GM12878 (cell line): ENCODE measurements around the gene TAS2R30. TPM values are rescaled to one million over a fixed set of nuclear protein-coding genes. Genes with fewer than 3 reads are reported as not detected.

ENCODE experiments used
- ATAC-seq: fragments of 200-7000 bp; cut with Tn5 transposase; 3 replicates; pipeline ENCODE4 v1.9.1; 2020; ENCODE audit warnings: mild to moderate bottlenecking, moderate library complexity
- BruUV-seq: library from RNA; stranded (reverse); fragments of 400-500 nt; replicated peaks from 2 replicates; lab custom pipeline; 2021; lab: Mats Ljungman, UMichigan
- CTCF ChIA-PET: fragments of 300-600 bp; sonication (Branson Sonifier 250); formaldehyde crosslinking; extraction: SDS; loops from one replicate; lab custom pipeline; 2021; ENCODE audit warnings: inconsistent platforms; lab: Yijun Ruan, JAX
- POLR2A ChIA-PET: fragments of 350-600 bp; formaldehyde crosslinking; extraction: SDS; loops from one replicate; lab custom pipeline; 2021; ENCODE audit warnings: inconsistent platforms; lab: Charles Lee
- RAD21 ChIA-PET: fragments of 300-600 bp; sonication (Branson Sonifier 250); formaldehyde crosslinking; loops from one replicate; lab custom pipeline; 2023; ENCODE audit warnings: antibody characterized with exemption; ENCODE audit not compliant: unreplicated experiment; lab: Charles Lee
- SMC1A ChIA-PET: fragments of 300-600 bp; sonication (Branson Sonifier 250); formaldehyde crosslinking; loops from one replicate; lab custom pipeline; 2023; ENCODE audit not compliant: unreplicated experiment, uncharacterized antibody; lab: Charles Lee
- DNase-seq: peaks from one replicate; pipeline ENCODE4 v3.0.0-alpha.2; 2011; ENCODE audit warnings: low read depth, low spot score
- FAIRE-seq: peaks from 3 replicates; lab custom pipeline; 2011; peaks lifted over from hg19 to GRCh38; lab: Jason Lieb, UNC
- H2AFZ ChIP-seq: 2 replicates; pipeline ENCODE4 v1.6.0; 2011; ENCODE audit warnings: low read depth, low read length, control low read depth; ENCODE audit not compliant: control insufficient read depth
- H3K27ac ChIP-seq: 2 replicates; pipeline ENCODE4 v1.5.1; 2011; ENCODE audit warnings: control low read depth; ENCODE audit not compliant: control insufficient read depth, insufficient read depth
- H3K27me3 ChIP-seq, 2 experiments: replicated peaks in 1 of 2; 2 replicates each; pipeline versions ENCODE4 v1.6.0 to v1.6.1; 2011; ENCODE audit warnings: low read length in 1 of 2; ENCODE audit not compliant: control insufficient read depth in 2 of 2, insufficient read depth in 2 of 2
- H3K36me3 ChIP-seq, 2 experiments: 2 replicates each; pipeline ENCODE4 v1.5.1; 2011; ENCODE audit warnings: low read length in 1 of 2; ENCODE audit not compliant: control insufficient read depth in 2 of 2, insufficient read depth in 2 of 2
- H3K4me1 ChIP-seq: 2 replicates; pipeline ENCODE4 v1.6.1; 2011; ENCODE audit warnings: mild to moderate bottlenecking, low read length, moderate library complexity, mixed read lengths; ENCODE audit not compliant: control insufficient read depth, insufficient read depth
- H3K4me2 ChIP-seq: 2 replicates; pipeline ENCODE4 v1.6.0; 2011; ENCODE audit warnings: control low read depth; ENCODE audit not compliant: control insufficient read depth, insufficient read depth
- H3K4me3 ChIP-seq: fragments of 200-600 bp; sonication (generic); 2 replicates; pipeline ENCODE4 v1.5.1; 2016
- H3K79me2 ChIP-seq: 2 replicates; pipeline ENCODE4 v1.6.0; 2011; ENCODE audit warnings: low read length; ENCODE audit not compliant: control insufficient read depth, insufficient read depth
- H3K9ac ChIP-seq: 2 replicates; pipeline ENCODE4 v1.8.0; 2011; ENCODE audit warnings: low read length, control low read depth, mixed read lengths; ENCODE audit not compliant: control insufficient read depth, insufficient read depth
- H3K9me3 ChIP-seq: replicated peaks from 3 replicates; pipeline ENCODE4 v1.5.1; 2011; ENCODE audit warnings: mild to moderate bottlenecking, low read length; ENCODE audit not compliant: control insufficient read depth, insufficient read depth
- H4K20me1 ChIP-seq: 2 replicates; pipeline ENCODE4 v1.6.0; 2011; ENCODE audit not compliant: control insufficient read depth, insufficient read depth
- ETV6 ChIP-seq, 2 experiments: fragments of 450-650 bp in 1 of 2; IDR thresholded peaks in 1 of 2; conservative IDR thresholded peaks in 1 of 2; 2 replicates each; pipeline ENCODE4 v1.6.1; 2014; ENCODE audit warnings: antibody characterized with exemption in 1 of 2, borderline replicate concordance in 1 of 2, low read depth in 1 of 2, mild to moderate bottlenecking in 1 of 2, moderate library complexity in 1 of 2
- JUNB ChIP-seq: IDR thresholded peaks from 2 replicates; pipeline ENCODE4 v1.6.1; 2016; ENCODE audit warnings: antibody characterized with exemption, mild to moderate bottlenecking
- RELB ChIP-seq: fragments of 450-650 bp; IDR thresholded peaks from 2 replicates; pipeline ENCODE4 v1.6.1; 2017; ENCODE audit warnings: low read depth, mild to moderate bottlenecking, moderate library complexity
- RUNX3 ChIP-seq: IDR thresholded peaks from 2 replicates; pipeline ENCODE4 v1.6.1; 2012; ENCODE audit warnings: low read length, inconsistent platforms
- SPI1 ChIP-seq: IDR thresholded peaks from 2 replicates; pipeline ENCODE4 v1.6.1; 2011; ENCODE audit warnings: low read depth, mild to moderate bottlenecking, low read length, moderate library complexity, borderline replicate concordance; ENCODE audit not compliant: insufficient read depth
- ZNF274 ChIP-seq: IDR thresholded peaks from one replicate; pipeline ENCODE4 v1.8.0; 2011; ENCODE audit not compliant: insufficient read length, insufficient read depth
- WGBS: methylation state at CpG from one replicate; pipeline ENCODE4 v1.1.6; 2016; ENCODE audit warnings: low lambda C conversion rate; ENCODE audit not compliant: insufficient replicate concordance, insufficient coverage; ENCODE audit errors: missing lambda C conversion rate; 5-methylcytosine and 5-hydroxymethylcytosine counted together
- in situ Hi-C: fragments of 300-500 bp; cut with MboI; formaldehyde crosslinking; loops from 9 replicates; pipeline ENCODE4 v1.14.3; 2018; ENCODE audit warnings: mixed read lengths
- intact Hi-C: fragments of 100-400 bp; cut with micrococcal nuclease; formaldehyde crosslinking; loops from one replicate; pipeline ENCODE4 v1.14.2; 2022; ENCODE audit not compliant: unreplicated experiment
- polyA plus RNA-seq, 11 experiments: library from polyadenylated mRNA; depleted of rRNA in 4 of 11; unstranded in 6 of 11; stranded (reverse) in 5 of 11; fragments of >200 nt; fragmentation: Nextera tagmentation in 4 of 11; fragmentation: Illumina TruSeq in 1 of 11; extraction: Ambion mirVana in 4 of 11; extraction: Trizol in 1 of 11; gene quantifications; 1 replicate in 1 of 11; 2 replicates in 10 of 11; pipeline versions ENCODE4 v1.2.1 to v1.2.3, GENCODE V29; 2011 to 2016; ENCODE audit warnings: inconsistent platforms in 2 of 11, missing spikeins in 2 of 11, low read depth in 1 of 11
- total RNA-seq, 4 experiments: library from RNA; depleted of rRNA in 3 of 4; stranded (reverse); fragments of >200 nt in 3 of 4; fragmentation: Illumina TruSeq in 1 of 4; extraction: Trizol in 1 of 4; gene quantifications; 2 replicates each; pipeline versions ENCODE4 v1.2.1 to v1.2.3, GENCODE V29; 2013 to 2021

Gene TAS2R30
- total and polyA plus RNA-seq, 10 of the 15 experiments (the other 5 are each of a cell fraction or from before 2014, with no cell fraction given) = 0.09 to 5.9 (median 0.54) TPM; not detected in 3

GRCh38 chr12:11136075-11136474 lies 1.6 kb upstream of the TAS2R30 start:
- no peak for FAIRE-seq
- ChIA-PET SMC1A (no interaction called here), RAD21 (no interaction called here)

More at GRCh38 chr12:11136075-11136474, 1.6 kb upstream of the TAS2R30 start:
- intact Hi-C loops = no loop called here
- 31% methylated on average over 2 of the region's 2 CpGs for WGBS
- Histone ChIP-seq H3K4me2 (no peak overlapping the region), H3K4me3 (no peak overlapping the region), H2AFZ (no peak overlapping the region), H4K20me1 (no peaks in the 10 kb centered on the region), H3K27me3 (no peaks in the 10 kb centered on the region), H3K9ac (no peak overlapping the region), H3K27ac (no peak overlapping the region), H3K9me3 (no peaks in the 10 kb centered on the region; the same call in 2 of the 3 replicates), H3K36me3 (no peaks in the 10 kb centered on the region; a peak in 1 of 4 replicates), H3K79me2 (peaks cover 4% of the 10 kb centered on the region), H3K4me1 (no peaks in the 10 kb centered on the region)
- POLR2A ChIA-PET = no interaction called here
- BruUV-seq = no TSS peak
- CTCF ChIA-PET = no interaction called here
- DNase-seq (no peak), ATAC-seq (peak; percentile 77)
- TF ChIP-seq RUNX3 = peak; percentile 66; the same call in 1 of the 2 replicates
- peak; percentile 23; the same call in 1 of the 2 replicates for TF ChIP-seq RELB
- no peak for TF ChIP-seq ETV6 (conservative IDR thresholded peaks at IDR 0.05 in 1 of 2, IDR thresholded peaks at IDR 0.05 in 1 of 2; ENCODE audit: borderline replicate concordance in 1 of 2, low read depth in 1 of 2)
- TF ChIP-seq SPI1 = peak; percentile 37; the same call in 1 of the 2 replicates
- TF ChIP-seq JUNB = peak; percentile 42; the same call in 1 of the 2 replicates
- TF ChIP-seq ZNF274 = no peak
- in situ Hi-C loops = no loop called here
